Left colon (tissue), 2 donors: Measurements from ENCODE around the gene CA12. TPM values are rescaled to one million over a fixed set of nuclear protein-coding genes. Genes with fewer than 3 reads are reported as not detected.
A peak's percentile ranks its signal among the peaks of the same experiment; 100 is the strongest.

Experiments
- ATAC-seq: fragments of 200-7000 bp; cut with Tn5 transposase; one replicate; pipeline ENCODE4 v1.9.1; 2020; ENCODE audit warnings: mild to moderate bottlenecking, moderate library complexity
- DNase-seq, 2 donors: peaks; one replicate each; pipeline ENCODE4 v3.0.0-alpha.2; 2020
- intact Hi-C, 2 donors: fragments of 100-400 bp; cut with DNase I in 1 of 2; cut with micrococcal nuclease in 1 of 2; formaldehyde crosslinking; loops; one replicate each; pipeline versions ENCODE4 v1.11.2 to v1.14.0; 2022; cut with DNase I, micrococcal nuclease
- total RNA-seq, 2 donors: library from RNA; stranded (reverse); fragmentation: NEBNext Ultra II Directional; extraction: Animal tissue kit (Norgen Biotek cat#: 25700); gene quantifications; one replicate each; pipeline ENCODE4 v1.2.1, GENCODE V29; 2021
- donor health status: DM: no; HTN: no; CAD: no.
- donor health status: DM: yes; HTN: yes; CAD: no.

CA12 gene
- total RNA-seq, 2 donors from 2014 or later, result 255 to 397 TPM

GRCh38 chr15:63403254-63403945, 21.8 kb upstream of the CA12 start:
- ATAC-seq (peak; percentile 23), DNase-seq (no peak)
- intact Hi-C loops, result loop anchor here in 1 of 2 donors (2.0 kb wide), 1 partner anchor 115 kb away; no protein-coding TSS in a partner anchor

- intact Hi-C loops, result loop anchor here in 1 of 2 donors (2.0 kb wide), 1 partner anchor 114 kb away; no protein-coding TSS in a partner anchor
- ATAC-seq (peak; percentile 62), DNase-seq (no peak)
Observed at GRCh38 chr15:63402498-63403253, 21.0 kb upstream of the CA12 start.

- ATAC-seq (no peak), DNase-seq (no peak)
- intact Hi-C loops, result loop anchor here in 1 of 2 donors (2.0 kb wide), 1 partner anchor 113 kb away; no protein-coding TSS in a partner anchor
Observed at GRCh38 chr15:63401714-63402497, 20.3 kb upstream of the CA12 start.

GRCh38 chr15:63401078-63401477, 19.4 kb upstream of the CA12 start:
- ATAC-seq, result no peak
- DNase-seq, result no peak
- intact Hi-C loops, result no loop called here

GRCh38 chr15:63398456-63398855, 16.8 kb upstream of the CA12 start:
- ATAC-seq (no peak), DNase-seq (no peak)
- intact Hi-C loops, result no loop called here

- peak in 1 of 2 donors; percentile 48 for DNase-seq
- intact Hi-C loops, result no loop called here
- ATAC-seq, result peak; percentile 91
Observed at GRCh38 chr15:63396152-63396928, 14.7 kb upstream of the CA12 start.

- intact Hi-C loops, result no loop called here
- no peak for ATAC-seq
- no peak for DNase-seq
Observed at GRCh38 chr15:63395730-63396151, 14.1 kb upstream of the CA12 start.

GRCh38 chr15:63392361-63393009, 10.8 kb upstream of the CA12 start:
- DNase-seq, result no peak
- intact Hi-C loops, result no loop called here
- peak; percentile 29 for ATAC-seq

- no peak for ATAC-seq
- intact Hi-C loops, result no loop called here
- DNase-seq, result no peak
Observed at GRCh38 chr15:63391669-63392360, 10.2 kb upstream of the CA12 start.

- DNase-seq (no peak), ATAC-seq (peak; percentile 38)
- intact Hi-C loops, result no loop called here
Observed at GRCh38 chr15:63390689-63391088, 9.0 kb upstream of the CA12 start.

- DNase-seq, result peak; percentile 93 to 97
- peak; percentile 87 for ATAC-seq
- intact Hi-C loops, result no loop called here
Observed at GRCh38 chr15:63389902-63390670, 8.4 kb upstream of the CA12 start.

- no peak for ATAC-seq
Observed at GRCh38 chr15:63388511-63388910, 6.9 kb upstream of the CA12 start.

GRCh38 chr15:63387748-63388493, 6.3 kb upstream of the CA12 start:
- no peak for DNase-seq
- intact Hi-C loops, result no loop called here

More at GRCh38 chr15:63388511-63388910, 6.9 kb upstream of the CA12 start:
- intact Hi-C loops, result no loop called here
- no peak for DNase-seq

GRCh38 chr15:63385911-63386531, 4.4 kb upstream of the CA12 start:
- ATAC-seq, result no peak

More at GRCh38 chr15:63387748-63388493, 6.3 kb upstream of the CA12 start:
- no peak for ATAC-seq

GRCh38 chr15:63384906-63385305, 3.3 kb upstream of the CA12 start:
- ATAC-seq (no peak), DNase-seq (no peak)
- intact Hi-C loops, result no loop called here

More at GRCh38 chr15:63385911-63386531, 4.4 kb upstream of the CA12 start:
- intact Hi-C loops, result no loop called here
- DNase-seq, result no peak
